Measurements from ENCODE around the gene MOCS1. TPM values are rescaled to one million over a fixed set of nuclear protein-coding genes. Genes with fewer than 3 reads are reported as not detected.

Gene MOCS1
- total and polyA plus RNA-seq, 2 donors (not counting 1 experiment from before 2014, with no cell fraction given) = 0.15 TPM; not detected in 1

DNA sequence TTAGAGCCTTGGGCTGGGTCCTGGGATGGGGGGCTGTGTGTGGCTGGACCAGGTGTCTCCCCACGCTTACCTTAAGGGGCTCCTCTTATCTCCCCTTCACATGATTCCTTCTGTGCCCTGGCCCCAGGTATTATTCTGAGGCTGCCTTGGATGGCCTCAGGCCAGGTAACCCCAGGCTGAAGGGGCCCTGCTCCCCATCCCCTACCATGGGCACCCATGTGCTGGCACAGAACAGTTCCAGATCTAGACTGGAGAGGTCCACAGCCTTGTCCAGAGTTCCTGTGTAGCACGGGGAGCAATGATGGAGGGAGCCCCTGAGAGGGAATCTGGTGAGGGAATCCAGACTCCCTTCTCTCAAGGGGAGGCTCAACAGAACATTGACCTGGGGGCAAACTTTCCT is 32.1 kb downstream of the MOCS1 start:
- TF ChIP-seq, protein P1, sequence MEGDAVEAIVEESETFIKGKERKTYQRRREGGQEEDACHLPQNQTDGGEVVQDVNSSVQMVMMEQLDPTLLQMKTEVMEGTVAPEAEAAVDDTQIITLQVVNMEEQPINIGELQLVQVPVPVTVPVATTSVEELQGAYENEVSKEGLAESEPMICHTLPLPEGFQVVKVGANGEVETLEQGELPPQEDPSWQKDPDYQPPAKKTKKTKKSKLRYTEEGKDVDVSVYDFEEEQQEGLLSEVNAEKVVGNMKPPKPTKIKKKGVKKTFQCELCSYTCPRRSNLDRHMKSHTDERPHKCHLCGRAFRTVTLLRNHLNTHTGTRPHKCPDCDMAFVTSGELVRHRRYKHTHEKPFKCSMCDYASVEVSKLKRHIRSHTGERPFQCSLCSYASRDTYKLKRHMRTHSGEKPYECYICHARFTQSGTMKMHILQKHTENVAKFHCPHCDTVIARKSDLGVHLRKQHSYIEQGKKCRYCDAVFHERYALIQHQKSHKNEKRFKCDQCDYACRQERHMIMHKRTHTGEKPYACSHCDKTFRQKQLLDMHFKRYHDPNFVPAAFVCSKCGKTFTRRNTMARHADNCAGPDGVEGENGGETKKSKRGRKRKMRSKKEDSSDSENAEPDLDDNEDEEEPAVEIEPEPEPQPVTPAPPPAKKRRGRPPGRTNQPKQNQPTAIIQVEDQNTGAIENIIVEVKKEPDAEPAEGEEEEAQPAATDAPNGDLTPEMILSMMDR (IDR thresholded peaks at IDR 0.05) = no peak
- no peak for TF ChIP-seq EZH2 (IDR thresholded peaks at IDR 0.05; ENCODE audit: borderline replicate concordance, insufficient read depth, low read depth, low read length, poor library complexity, severe bottlenecking)
- WGBS (ENCODE audit: insufficient coverage) = 83% methylated on average over 1 of the region's 2 CpGs
- Mint-ChIP-seq H3K27me3 (peaks cover 13% of the 10 kb centered on the region), H3K4me3 (no peak overlapping the region), H3K4me1 (no peaks in the 10 kb centered on the region), H3K9me3 (ENCODE audit: insufficient read depth) (no peaks in the 10 kb centered on the region), H3K27ac (no peak overlapping the region)
- POLR2A ChIA-PET = no interaction called here
- DNase-seq (no peak), ATAC-seq (ENCODE audit: low read depth) (no peak)
- intact Hi-C loops (cut with micrococcal nuclease) = no loop called here
- no peaks in the 10 kb centered on the region for H3K36me3 ChIP-seq (replicated peaks in 1 of 2; ENCODE audit: control extremely low read depth in 1 of 2, control insufficient read depth in 1 of 2, extremely low read depth in 1 of 2, insufficient read depth in 2 of 2, low read length in 1 of 2)
- no peaks in the 10 kb centered on the region for H3K4me1 ChIP-seq (ENCODE audit: control insufficient read depth in 2 of 2, insufficient read depth in 2 of 2, low read length in 2 of 2)
- peaks cover 0 to 6% (median 0%) of the 10 kb centered on the region in 3 donors for H3K9me3 ChIP-seq (ENCODE audit: control extremely low read depth in 1 of 3, control insufficient read depth in 2 of 3, insufficient read depth in 1 of 3, low read length in 2 of 3)
- H3K27me3 ChIP-seq (replicated peaks in 1 of 4; ENCODE audit: control extremely low read depth in 1 of 4, control insufficient read depth in 3 of 4, insufficient read depth in 4 of 4, low read length in 3 of 4) = no peaks in the 10 kb centered on the region
- H3K79me2 ChIP-seq (ENCODE audit: control insufficient read depth, insufficient read depth, low read length) = no peaks in the 10 kb centered on the region
- H3K4me2 ChIP-seq (replicated peaks; ENCODE audit: low read depth, low read length, poor library complexity, severe bottlenecking) = no peak overlapping the region
- H4K20me1 ChIP-seq (ENCODE audit: control insufficient read depth, insufficient read depth, low read length, poor library complexity, severe bottlenecking) = no peaks in the 10 kb centered on the region
- no peak overlapping the region for H3K27ac ChIP-seq (ENCODE audit: low read length in 2 of 2)
- H3K9ac ChIP-seq (ENCODE audit: low read length) = no peak overlapping the region
- CTCF ChIA-PET = no interaction called here
- H3K4me3 ChIP-seq (ENCODE audit: control extremely low read depth in 1 of 5, extremely low read depth in 1 of 5, insufficient read depth in 1 of 5, low read depth in 2 of 5, low read length in 4 of 5) = no peak overlapping the region
- no peak overlapping the region for H2AFZ ChIP-seq (ENCODE audit: insufficient read depth, low read depth, low read length, poor library complexity, severe bottlenecking)

DNA sequence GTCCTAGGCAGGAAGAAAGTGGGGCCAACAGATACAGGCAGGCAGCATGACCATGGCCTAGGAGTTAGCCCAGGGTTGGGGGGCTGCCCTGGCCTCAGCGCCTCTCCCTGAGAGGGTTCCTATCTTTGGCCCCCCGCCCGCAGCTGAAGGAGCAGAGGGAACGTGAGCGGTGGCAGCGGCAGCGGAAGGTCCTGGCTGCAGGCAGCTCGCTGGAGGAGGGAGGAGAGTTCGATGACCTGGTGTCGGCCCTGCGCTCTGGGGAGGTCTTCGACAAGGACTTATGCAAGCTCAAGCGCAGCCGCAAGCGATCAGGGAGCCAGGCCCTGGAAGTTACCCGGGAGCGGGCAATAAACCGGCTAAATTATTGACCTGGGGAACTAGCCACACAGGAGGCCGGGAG is 32.6 kb downstream of the MOCS1 start:
- Mint-ChIP-seq H3K9me3 (ENCODE audit: insufficient read depth) (no peaks in the 10 kb centered on the region), H3K4me1 (no peaks in the 10 kb centered on the region), H3K27me3 (peaks cover 16% of the 10 kb centered on the region), H3K27ac (no peak overlapping the region), H3K4me3 (no peak overlapping the region)
- intact Hi-C loops (cut with micrococcal nuclease) = no loop called here
- no peak overlapping the region for H2AFZ ChIP-seq (ENCODE audit: insufficient read depth, low read depth, low read length, poor library complexity, severe bottlenecking)
- H3K4me1 ChIP-seq (ENCODE audit: control insufficient read depth in 2 of 2, insufficient read depth in 2 of 2, low read length in 2 of 2) = no peaks in the 10 kb centered on the region
- no peaks in the 10 kb centered on the region for H3K79me2 ChIP-seq (ENCODE audit: control insufficient read depth, insufficient read depth, low read length)
- no peaks in the 10 kb centered on the region for H4K20me1 ChIP-seq (ENCODE audit: control insufficient read depth, insufficient read depth, low read length, poor library complexity, severe bottlenecking)
- no peak for ATAC-seq (ENCODE audit: low read depth)
- peaks cover 0 to 8% (median 0%) of the 10 kb centered on the region in 3 donors for H3K9me3 ChIP-seq (ENCODE audit: control extremely low read depth in 1 of 3, control insufficient read depth in 2 of 3, insufficient read depth in 1 of 3, low read length in 2 of 3)
- no peaks in the 10 kb centered on the region for H3K27me3 ChIP-seq (replicated peaks in 1 of 4; ENCODE audit: control extremely low read depth in 1 of 4, control insufficient read depth in 3 of 4, insufficient read depth in 4 of 4, low read length in 3 of 4)
- no peak overlapping the region for H3K4me3 ChIP-seq (ENCODE audit: control extremely low read depth in 1 of 5, extremely low read depth in 1 of 5, insufficient read depth in 1 of 5, low read depth in 2 of 5, low read length in 4 of 5)
- no peaks in the 10 kb centered on the region for H3K36me3 ChIP-seq (replicated peaks in 1 of 2; ENCODE audit: control extremely low read depth in 1 of 2, control insufficient read depth in 1 of 2, extremely low read depth in 1 of 2, insufficient read depth in 2 of 2, low read length in 1 of 2)
- H3K9ac ChIP-seq (ENCODE audit: low read length) = no peak overlapping the region
- ChIA-PET CTCF (no interaction called here), POLR2A (no interaction called here)
- WGBS (ENCODE audit: insufficient coverage) = 90% methylated on average over 19 of the region's 19 CpGs
- DNase-seq = no peak
- no peak overlapping the region for H3K27ac ChIP-seq (ENCODE audit: low read length in 2 of 2)
- TF ChIP-seq EZH2 (IDR thresholded peaks at IDR 0.05; ENCODE audit: borderline replicate concordance, insufficient read depth, low read depth, low read length, poor library complexity, severe bottlenecking) = no peak
- TF ChIP-seq, protein P1 (IDR thresholded peaks at IDR 0.05) = no peak
- no peak overlapping the region for H3K4me2 ChIP-seq (replicated peaks; ENCODE audit: low read depth, low read length, poor library complexity, severe bottlenecking)

Measured in B cell (primary cell).